K562 (cell line): ENCODE results near the gene CCDC106. TPM values are rescaled to one million over a fixed set of nuclear protein-coding genes. Genes with fewer than 3 reads are reported as not detected.

Source experiments
- CXXC5 ChIP-seq: fragments of 250-450 bp; sonication (Bioruptor Pico); IDR thresholded peaks from 2 replicates; pipeline ENCODE4 v1.8.0; 2022; ENCODE audit warnings: inconsistent platforms, mild to moderate bottlenecking, moderate library complexity
- DPF2 ChIP-seq: fragments of 450-650 bp; IDR thresholded peaks from 2 replicates; pipeline ENCODE4 v1.6.1; 2016
- FIP1L1 ChIP-seq: fragments of 200-400 bp; formaldehyde crosslinking; IDR thresholded peaks from 2 replicates; pipeline ENCODE4 v1.6.1; 2018; ENCODE audit warnings: mild to moderate bottlenecking, low read depth, low read length; ENCODE audit not compliant: poor library complexity, severe bottlenecking
- FOXJ2 ChIP-seq: fragments of 200-800 bp; sonication (Bioruptor generic); IDR thresholded peaks from 2 replicates; pipeline ENCODE4 v1.6.1; 2016; ENCODE audit warnings: missing genetic modification characterization, missing compliant biosample characterization
- HMG20B ChIP-seq: fragments of 250-450 bp; sonication (Bioruptor Pico); IDR thresholded peaks from 2 replicates; pipeline ENCODE4 v1.5.0; 2021; ENCODE audit warnings: mild to moderate bottlenecking
- MEF2A ChIP-seq: IDR thresholded peaks from 2 replicates; pipeline ENCODE4 v1.6.1; 2011; ENCODE audit warnings: low read depth, mild to moderate bottlenecking, low read length, moderate library complexity; ENCODE audit not compliant: control insufficient read depth
- PHF8 ChIP-seq: fragments of 200-600 bp; sonication (generic); IDR thresholded peaks from 2 replicates; pipeline ENCODE4 v1.6.1; 2012; ENCODE audit warnings: mixed run types, mild to moderate bottlenecking, inconsistent platforms, low read length, moderate library complexity, borderline replicate concordance
- ZFP1 ChIP-seq: fragments of 450-650 bp; formaldehyde crosslinking; IDR thresholded peaks from 2 replicates; pipeline ENCODE4 v1.4.0; 2020; ENCODE audit warnings: mild to moderate bottlenecking, mixed read lengths
- ZNF347 ChIP-seq: fragments of 450-650 bp; formaldehyde crosslinking; IDR thresholded peaks from 2 replicates; pipeline ENCODE4 v1.4.0; 2020; ENCODE audit warnings: low read depth, mild to moderate bottlenecking, moderate library complexity
- polyA plus RNA-seq, 8 experiments: library from polyadenylated mRNA; depleted of rRNA in 4 of 8; stranded (reverse) in 5 of 8; unstranded in 3 of 8; fragments of >200 nt; fragmentation: Nextera tagmentation in 2 of 8; fragmentation: Illumina TruSeq in 1 of 8; extraction: Ambion mirVana in 2 of 8; extraction: Trizol in 1 of 8; gene quantifications; 2 replicates each; pipeline versions ENCODE4 v1.2.1 to v1.2.3, GENCODE V29; 2011 to 2014; ENCODE audit warnings: inconsistent platforms in 1 of 8, missing spikeins in 1 of 8
- total RNA-seq, 7 experiments: library from RNA; depleted of rRNA in 6 of 7; stranded (reverse); fragments of >200 nt in 6 of 7; fragmentation: Illumina TruSeq in 2 of 7; extraction: Trizol in 2 of 7; gene quantifications; 2 replicates each; pipeline versions ENCODE4 v1.2.1 to v1.2.3, GENCODE V29; 2011 to 2021; ENCODE audit warnings: low replicate concordance in 1 of 7
- TF ChIP-seq, protein P1 (sequence below): fragments of 450-650 bp; formaldehyde crosslinking; IDR thresholded peaks from 2 replicates; pipeline ENCODE4 v1.4.0; 2022; ENCODE audit warnings: missing genetic modification characterization
- TF ChIP-seq, protein P2 (sequence below), 2 experiments: fragments of 450-650 bp; IDR thresholded peaks; 2 replicates each; pipeline ENCODE4 v1.6.1; 2016; ENCODE audit warnings: mild to moderate bottlenecking in 2 of 2, borderline replicate concordance in 1 of 2, low read depth in 1 of 2, moderate library complexity in 1 of 2
- TF ChIP-seq, protein P3 (sequence below): IDR thresholded peaks from 3 replicates; pipeline ENCODE4 v1.6.1; 2011; ENCODE audit warnings: borderline replicate concordance, mild to moderate bottlenecking, moderate library complexity; ENCODE audit not compliant: insufficient read length; ENCODE audit errors: extremely low read depth

CCDC106 gene
- total and polyA plus RNA-seq, 9 of the 15 experiments (the other 6 are each of a cell fraction or from before 2014, with no cell fraction given) = 0.10 to 27.5 (median 15.0) TPM; not detected in 1

DNA sequence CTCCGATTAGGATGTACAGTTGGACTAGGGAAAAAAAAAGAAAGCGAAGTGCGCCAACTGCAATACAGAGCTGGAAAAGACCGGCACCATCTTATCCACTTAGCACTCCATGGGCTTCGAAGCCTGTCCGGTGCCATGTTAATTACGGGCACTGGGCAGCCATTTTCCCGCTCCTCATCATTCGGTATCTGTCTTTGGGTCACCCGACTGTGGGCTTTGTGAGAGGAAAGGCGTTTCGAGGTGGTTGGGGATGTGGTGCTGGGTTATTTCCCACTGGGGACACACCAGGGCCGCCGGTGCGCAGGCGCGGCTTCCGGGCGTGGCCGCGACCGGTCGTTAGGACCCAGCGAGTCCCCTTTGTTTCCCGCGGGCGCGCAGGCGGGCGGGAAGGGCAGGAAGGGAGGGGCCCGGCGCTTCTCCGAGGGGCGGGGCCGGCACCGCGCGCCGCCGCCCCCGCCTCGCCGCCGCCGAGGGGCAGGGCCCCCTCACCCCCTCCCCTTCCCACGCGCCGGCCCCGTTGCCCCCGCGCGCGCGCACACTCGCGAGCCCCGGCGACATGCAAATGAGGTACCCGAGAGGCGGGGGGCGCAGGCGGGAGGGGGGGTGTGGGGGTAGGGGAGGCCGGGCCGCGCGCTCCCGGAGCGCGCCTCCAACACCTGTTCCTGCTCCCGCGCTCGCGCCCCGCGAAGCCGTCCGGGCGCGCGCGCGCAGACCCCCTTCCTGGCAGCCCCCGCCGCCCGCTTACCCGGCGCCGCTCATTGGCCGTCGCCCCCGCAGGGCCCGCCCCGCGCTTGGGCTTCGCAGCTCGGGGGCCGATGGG lies 48.0 kb upstream of the CCDC106 start, which contains the start of gene ZNF524 (continued):
- TF ChIP-seq MEF2A = no peak
- peak; percentile 90 for TF ChIP-seq CXXC5 (CRISPR knock-in tag)
- TF ChIP-seq, protein P1, sequence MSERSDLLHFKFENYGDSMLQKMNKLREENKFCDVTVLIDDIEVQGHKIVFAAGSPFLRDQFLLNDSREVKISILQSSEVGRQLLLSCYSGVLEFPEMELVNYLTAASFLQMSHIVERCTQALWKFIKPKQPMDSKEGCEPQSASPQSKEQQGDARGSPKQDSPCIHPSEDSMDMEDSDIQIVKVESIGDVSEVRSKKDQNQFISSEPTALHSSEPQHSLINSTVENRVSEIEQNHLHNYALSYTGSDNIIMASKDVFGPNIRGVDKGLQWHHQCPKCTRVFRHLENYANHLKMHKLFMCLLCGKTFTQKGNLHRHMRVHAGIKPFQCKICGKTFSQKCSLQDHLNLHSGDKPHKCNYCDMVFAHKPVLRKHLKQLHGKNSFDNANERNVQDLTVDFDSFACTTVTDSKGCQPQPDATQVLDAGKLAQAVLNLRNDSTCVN (CRISPR knock-in tag) = no peak
- TF ChIP-seq, protein P2, sequence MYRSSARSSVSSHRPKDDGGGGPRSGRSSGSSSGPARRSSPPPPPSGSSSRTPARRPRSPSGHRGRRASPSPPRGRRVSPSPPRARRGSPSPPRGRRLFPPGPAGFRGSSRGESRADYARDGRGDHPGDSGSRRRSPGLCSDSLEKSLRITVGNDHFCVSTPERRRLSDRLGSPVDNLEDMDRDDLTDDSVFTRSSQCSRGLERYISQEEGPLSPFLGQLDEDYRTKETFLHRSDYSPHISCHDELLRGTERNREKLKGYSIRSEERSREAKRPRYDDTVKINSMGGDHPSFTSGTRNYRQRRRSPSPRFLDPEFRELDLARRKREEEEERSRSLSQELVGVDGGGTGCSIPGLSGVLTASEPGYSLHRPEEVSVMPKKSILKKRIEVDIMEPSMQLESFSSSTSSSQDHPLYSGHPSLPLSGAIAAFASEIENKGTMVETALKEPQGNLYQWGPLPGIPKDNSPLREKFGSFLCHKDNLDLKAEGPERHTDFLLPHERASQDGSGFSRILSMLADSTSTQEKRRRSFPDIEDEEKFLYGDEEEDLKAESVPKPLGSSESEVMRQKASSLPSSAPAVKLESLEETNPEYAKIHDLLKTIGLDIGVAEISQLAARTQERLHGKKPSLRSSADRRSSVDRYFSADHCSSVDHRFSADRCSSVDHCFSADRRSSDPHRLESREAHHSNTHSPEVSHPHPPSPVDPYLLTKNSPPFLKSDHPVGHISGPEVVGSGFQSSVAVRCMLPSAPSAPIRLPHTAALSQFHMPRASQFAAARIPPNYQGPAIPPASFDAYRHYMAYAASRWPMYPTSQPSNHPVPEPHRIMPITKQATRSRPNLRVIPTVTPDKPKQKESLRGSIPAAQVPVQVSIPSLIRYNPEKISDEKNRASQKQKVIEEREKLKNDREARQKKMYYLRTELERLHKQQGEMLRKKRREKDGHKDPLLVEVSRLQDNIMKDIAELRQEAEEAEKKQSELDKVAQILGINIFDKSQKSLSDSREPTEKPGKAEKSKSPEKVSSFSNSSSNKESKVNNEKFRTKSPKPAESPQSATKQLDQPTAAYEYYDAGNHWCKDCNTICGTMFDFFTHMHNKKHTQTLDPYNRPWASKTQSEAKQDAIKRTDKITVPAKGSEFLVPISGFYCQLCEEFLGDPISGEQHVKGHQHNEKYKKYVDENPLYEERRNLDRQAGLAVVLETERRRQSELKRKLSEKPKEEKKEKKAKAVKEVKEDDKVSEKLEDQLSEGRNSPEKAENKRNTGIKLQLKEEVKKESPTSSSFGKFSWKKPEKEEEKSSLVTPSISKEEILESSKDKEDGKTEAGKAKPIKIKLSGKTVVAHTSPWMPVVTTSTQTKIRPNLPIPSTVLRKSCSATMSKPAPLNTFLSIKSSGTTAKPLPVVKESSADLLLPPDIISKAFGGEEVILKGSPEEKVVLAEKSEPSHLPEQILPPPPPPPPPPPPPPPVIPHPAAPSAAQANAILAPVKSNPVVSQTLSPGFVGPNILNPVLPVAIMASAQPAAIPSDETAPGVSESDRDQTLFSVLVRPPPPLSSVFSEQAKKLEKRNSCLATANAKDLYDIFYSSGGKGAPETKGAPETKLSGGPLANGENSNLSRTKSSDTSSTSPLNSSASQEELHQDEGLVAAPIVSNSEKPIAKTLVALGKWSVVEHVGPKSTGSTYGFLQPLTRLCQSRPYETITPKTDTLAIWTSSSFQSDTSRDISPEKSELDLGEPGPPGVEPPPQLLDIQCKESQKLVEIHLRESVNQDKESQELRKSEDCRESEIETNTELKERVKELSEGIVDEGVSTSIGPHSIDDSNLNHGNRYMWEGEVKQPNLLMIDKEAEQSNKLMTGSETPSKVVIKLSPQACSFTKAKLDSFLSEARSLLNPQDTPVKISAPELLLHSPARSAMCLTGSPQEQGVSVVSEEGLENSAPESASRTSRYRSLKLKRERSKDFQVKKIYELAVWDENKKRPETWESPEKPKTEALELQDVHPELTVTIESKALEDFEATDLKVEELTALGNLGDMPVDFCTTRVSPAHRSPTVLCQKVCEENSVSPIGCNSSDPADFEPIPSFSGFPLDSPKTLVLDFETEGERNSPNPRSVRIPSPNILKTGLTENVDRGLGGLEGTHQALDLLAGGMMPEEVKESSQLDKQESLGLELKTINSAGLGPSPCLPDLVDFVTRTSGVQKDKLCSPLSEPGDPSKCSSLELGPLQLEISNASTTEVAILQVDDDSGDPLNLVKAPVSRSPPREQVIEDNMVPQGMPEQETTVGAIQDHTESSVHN (IDR thresholded peaks at IDR 0.05; ENCODE audit: borderline replicate concordance in 1 of 2, low read depth in 1 of 2) = no peak
- peak; percentile 85 for TF ChIP-seq FOXJ2
- TF ChIP-seq, protein P3, sequence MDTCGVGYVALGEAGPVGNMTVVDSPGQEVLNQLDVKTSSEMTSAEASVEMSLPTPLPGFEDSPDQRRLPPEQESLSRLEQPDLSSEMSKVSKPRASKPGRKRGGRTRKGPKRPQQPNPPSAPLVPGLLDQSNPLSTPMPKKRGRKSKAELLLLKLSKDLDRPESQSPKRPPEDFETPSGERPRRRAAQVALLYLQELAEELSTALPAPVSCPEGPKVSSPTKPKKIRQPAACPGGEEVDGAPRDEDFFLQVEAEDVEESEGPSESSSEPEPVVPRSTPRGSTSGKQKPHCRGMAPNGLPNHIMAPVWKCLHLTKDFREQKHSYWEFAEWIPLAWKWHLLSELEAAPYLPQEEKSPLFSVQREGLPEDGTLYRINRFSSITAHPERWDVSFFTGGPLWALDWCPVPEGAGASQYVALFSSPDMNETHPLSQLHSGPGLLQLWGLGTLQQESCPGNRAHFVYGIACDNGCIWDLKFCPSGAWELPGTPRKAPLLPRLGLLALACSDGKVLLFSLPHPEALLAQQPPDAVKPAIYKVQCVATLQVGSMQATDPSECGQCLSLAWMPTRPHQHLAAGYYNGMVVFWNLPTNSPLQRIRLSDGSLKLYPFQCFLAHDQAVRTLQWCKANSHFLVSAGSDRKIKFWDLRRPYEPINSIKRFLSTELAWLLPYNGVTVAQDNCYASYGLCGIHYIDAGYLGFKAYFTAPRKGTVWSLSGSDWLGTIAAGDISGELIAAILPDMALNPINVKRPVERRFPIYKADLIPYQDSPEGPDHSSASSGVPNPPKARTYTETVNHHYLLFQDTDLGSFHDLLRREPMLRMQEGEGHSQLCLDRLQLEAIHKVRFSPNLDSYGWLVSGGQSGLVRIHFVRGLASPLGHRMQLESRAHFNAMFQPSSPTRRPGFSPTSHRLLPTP = no peak
- TF ChIP-seq ZNF347 (CRISPR knock-in tag) = no peak
- no peak for TF ChIP-seq ZFP1 (CRISPR knock-in tag)
- no peak for TF ChIP-seq FIP1L1
- TF ChIP-seq DPF2 = 0 out of 2 replicates have a peak, but pooled peaks have one; percentile 16
- TF ChIP-seq HMG20B = no peak
- TF ChIP-seq PHF8 = peak; percentile 44; the same call in 1 of the 2 replicates
